IMR-90 (cell line): ENCODE measurements around the gene LGI1. TPM values are rescaled to one million over a fixed set of nuclear protein-coding genes. Genes with fewer than 3 reads are reported as not detected.

ENCODE experiments used
- ATAC-seq: fragments of 200-7000 bp; cut with Tn5 transposase; 2 replicates; pipeline ENCODE4 v1.9.1; 2020; ENCODE audit warnings: low read depth, mild to moderate bottlenecking, moderate library complexity
- BruUV-seq: library from RNA; stranded (reverse); fragments of 400-500 nt; replicated peaks from 2 replicates; lab custom pipeline; 2021; lab: Mats Ljungman, UMichigan
- CTCF ChIA-PET: fragments of 300-600 bp; formaldehyde crosslinking; extraction: SDS; loops from one replicate; lab custom pipeline; 2021; ENCODE audit warnings: antibody characterized with exemption; lab: Yijun Ruan, JAX
- POLR2A ChIA-PET: fragments of 300-600 bp; sonication (Branson Sonifier 250); formaldehyde crosslinking; loops from one replicate; lab custom pipeline; 2022; ENCODE audit warnings: antibody characterized with exemption; ENCODE audit not compliant: unreplicated experiment; lab: Charles Lee
- DNase-seq: peaks from one replicate; pipeline ENCODE4 v3.0.0; 2013
- H2AFZ ChIP-seq: replicated peaks from 2 replicates; pipeline ENCODE3; 2013; ENCODE audit warnings: low read length, mild to moderate bottlenecking; ENCODE audit not compliant: poor library complexity
- H2AK5ac ChIP-seq: 2 replicates; pipeline ENCODE4 v1.6.1; 2013; ENCODE audit warnings: low read depth, low read length, inconsistent platforms
- H2AK9ac ChIP-seq: replicated peaks from 2 replicates; pipeline ENCODE3; 2013; ENCODE audit warnings: mild to moderate bottlenecking, low read depth, low read length, moderate library complexity; ENCODE audit not compliant: poor library complexity
- H2BK120ac ChIP-seq: 2 replicates; pipeline ENCODE4 v1.6.1; 2013; ENCODE audit warnings: low read depth, low read length, inconsistent platforms
- H2BK15ac ChIP-seq: 3 replicates; pipeline ENCODE4 v1.6.1; 2013; ENCODE audit warnings: low read depth, low read length, inconsistent platforms
- H2BK20ac ChIP-seq: 2 replicates; pipeline ENCODE4 v1.6.1; 2013; ENCODE audit warnings: low read depth, mild to moderate bottlenecking, inconsistent platforms, low read length, moderate library complexity
- H2BK5ac ChIP-seq: 2 replicates; pipeline ENCODE4 v1.6.1; 2013; ENCODE audit warnings: mild to moderate bottlenecking, low read depth, low read length, inconsistent platforms; ENCODE audit not compliant: poor library complexity, severe bottlenecking
- H3K14ac ChIP-seq: replicated peaks from 2 replicates; pipeline ENCODE4 v1.6.1; 2013; ENCODE audit warnings: low read depth, low read length, inconsistent platforms
- H3K18ac ChIP-seq: 2 replicates; pipeline ENCODE4 v1.6.1; 2013; ENCODE audit warnings: low read depth, low read length, control low read depth
- H3K23ac ChIP-seq: 2 replicates; pipeline ENCODE4 v1.6.1; 2013; ENCODE audit warnings: low read depth, low read length, inconsistent platforms
- H3K27ac ChIP-seq: 2 replicates; pipeline ENCODE4 v1.5.1; 2013; ENCODE audit warnings: mild to moderate bottlenecking, control low read depth, low read length; ENCODE audit not compliant: insufficient read depth
- H3K27me3 ChIP-seq: 2 replicates; pipeline ENCODE4 v1.6.1; 2013; ENCODE audit warnings: low read length; ENCODE audit not compliant: control insufficient read depth, insufficient read depth
- H3K36me3 ChIP-seq: 2 replicates; pipeline ENCODE4 v1.6.1; 2013; ENCODE audit warnings: low read length, mixed read lengths; ENCODE audit not compliant: control insufficient read depth, insufficient read depth
- H3K4ac ChIP-seq: 2 replicates; pipeline ENCODE4 v1.6.1; 2013; ENCODE audit warnings: low read depth, low read length, inconsistent platforms
- H3K4me1 ChIP-seq: 2 replicates; pipeline ENCODE4 v1.6.1; 2013; ENCODE audit warnings: low read length, mixed read lengths; ENCODE audit not compliant: control insufficient read depth, insufficient read depth
- H3K4me2 ChIP-seq: 2 replicates; pipeline ENCODE4 v1.6.1; 2013; ENCODE audit warnings: low read depth, mild to moderate bottlenecking, control low read depth, low read length, moderate library complexity
- H3K4me3 ChIP-seq: 2 replicates; pipeline ENCODE4 v1.5.1; 2013; ENCODE audit warnings: low read depth, mild to moderate bottlenecking, control low read depth, low read length, moderate library complexity; ENCODE audit not compliant: insufficient read depth
- H3K56ac ChIP-seq: 2 replicates; pipeline ENCODE4 v1.6.1; 2013; ENCODE audit warnings: low read length, inconsistent platforms; ENCODE audit not compliant: insufficient read depth; ENCODE audit errors: extremely low read depth
- H3K79me1 ChIP-seq, 2 experiments: 2 replicates each; pipeline ENCODE4 v1.6.1; 2013; ENCODE audit warnings: low read length in 2 of 2, inconsistent platforms in 1 of 2, low read depth in 1 of 2
- H3K9ac ChIP-seq: 2 replicates; pipeline ENCODE4 v1.6.1; 2013; ENCODE audit warnings: low read depth, low read length, control low read depth
- H3K9me1 ChIP-seq: 2 replicates; pipeline ENCODE4 v1.6.1; 2013; ENCODE audit warnings: low read length, inconsistent platforms; ENCODE audit not compliant: insufficient read depth
- H3K9me3 ChIP-seq: 2 replicates; pipeline ENCODE4 v1.6.1; 2013; ENCODE audit warnings: low read length; ENCODE audit not compliant: control insufficient read depth, insufficient read depth
- H4K20me1 ChIP-seq: 2 replicates; pipeline ENCODE4 v1.6.1; 2013; ENCODE audit warnings: low read length, inconsistent platforms; ENCODE audit not compliant: insufficient read depth
- H4K5ac ChIP-seq: 2 replicates; pipeline ENCODE4 v1.6.1; 2013; ENCODE audit warnings: mild to moderate bottlenecking, low read depth, low read length, control low read depth
- H4K8ac ChIP-seq, 2 experiments: 2 replicates each; pipeline ENCODE4 v1.6.1; 2013; ENCODE audit warnings: low read depth in 2 of 2, low read length in 2 of 2, control low read depth in 1 of 2, inconsistent platforms in 1 of 2
- H4K91ac ChIP-seq: 2 replicates; pipeline ENCODE4 v1.6.1; 2013; ENCODE audit warnings: low read depth, low read length, inconsistent platforms; ENCODE audit not compliant: insufficient read depth
- RAD21 ChIP-seq: IDR thresholded peaks from 2 replicates; pipeline ENCODE4 v1.6.1; 2012; ENCODE audit warnings: low read length, improper control_type of control experiment
- WGBS, 2 experiments: methylation state at CpG; one replicate each; pipeline versions ENCODE4 v1.1.5 to v1.1.7; 2013; ENCODE audit warnings: missing lambda C conversion rate in 2 of 2; ENCODE audit not compliant: insufficient read length in 1 of 2; ENCODE audit errors: extremely low coverage in 2 of 2; 5-methylcytosine and 5-hydroxymethylcytosine counted together
- dilution Hi-C: fragments of 300-500 bp; cut with HindIII; formaldehyde crosslinking; loops from one replicate; pipeline ENCODE4 v1.14.3; 2018; ENCODE audit warnings: low sequenced_read_pairs; ENCODE audit not compliant: unreplicated experiment
- in situ Hi-C: fragments of 300-500 bp; cut with MboI; formaldehyde crosslinking; loops from 3 replicates; pipeline ENCODE4 v1.14.3; 2019; ENCODE audit warnings: low sequenced_read_pairs, inconsistent platforms, mixed read lengths
- intact Hi-C: fragments of 100-400 bp; cut with micrococcal nuclease; formaldehyde crosslinking; loops from 2 replicates; pipeline ENCODE4 v1.10.0; 2022
- polyA plus RNA-seq, 3 experiments: library from polyadenylated mRNA; depleted of rRNA; stranded (reverse); fragments of >200 nt; gene quantifications; 2 replicates each; pipeline ENCODE4 v1.2.3, GENCODE V29; 2012; ENCODE audit warnings: low replicate concordance in 1 of 3
- total RNA-seq: library from RNA; depleted of rRNA; stranded (reverse); fragments of >200 nt; gene quantifications from 2 replicates; pipeline ENCODE4 v1.2.3, GENCODE V29; 2012
- TF ChIP-seq, protein P1 (sequence below): conservative IDR thresholded peaks from 2 replicates; pipeline ENCODE4 v1.5.1; 2012; ENCODE audit warnings: mild to moderate bottlenecking, low read depth, low read length, improper control_type of control experiment
- TF ChIP-seq, protein P2 (sequence below): fragments of 150-350 bp; IDR thresholded peaks from 2 replicates; pipeline ENCODE4 v1.6.1; 2017; ENCODE audit warnings: mild to moderate bottlenecking, antibody characterized with exemption, low read length, low read depth

Gene LGI1
- total and polyA plus RNA-seq, 2 of the 4 experiments (the other 2 are of a cell fraction): not detected

DNA sequence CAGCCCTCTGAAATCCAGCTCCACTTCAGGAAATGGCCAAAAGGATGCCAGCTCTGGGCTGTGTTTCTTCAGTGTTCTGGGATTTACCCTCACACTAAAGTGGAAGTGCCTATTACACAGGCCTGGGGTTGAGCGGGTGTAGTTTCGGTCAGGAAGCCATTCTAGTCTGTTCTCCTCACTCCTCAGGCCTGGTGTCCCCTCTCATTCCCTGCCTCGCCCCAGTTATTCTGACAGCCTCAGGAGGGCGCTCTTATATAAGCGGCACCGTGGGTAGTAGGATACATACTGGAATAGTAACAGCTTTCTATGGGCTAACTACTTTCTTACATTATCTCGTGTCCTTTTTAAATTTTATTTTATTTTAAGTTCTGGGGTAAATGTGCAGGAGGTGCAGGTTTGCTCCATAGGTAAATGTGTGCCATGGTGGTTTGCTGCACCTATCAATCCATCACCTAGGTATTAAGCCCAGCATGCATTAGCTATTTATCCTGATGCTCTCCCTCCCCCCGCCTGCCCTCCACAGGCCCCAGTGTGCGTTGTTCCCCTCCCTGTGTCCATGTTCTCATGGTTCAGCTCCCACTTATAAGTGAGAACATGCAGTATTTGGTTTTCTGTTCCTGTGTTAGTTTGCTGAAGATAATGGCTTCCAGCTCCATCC, 12.2 kb upstream of the LGI1 start:
- Histone ChIP-seq H3K27me3 (peaks cover 5% of the 10 kb centered on the region), H3K4me2 (no peak overlapping the region), H2AK9ac (no peak overlapping the region), H3K4ac (no peak overlapping the region), H3K4me1 (peaks cover 2% of the 10 kb centered on the region; the same call in 1 of the 2 replicates), H3K14ac (no peak overlapping the region), H4K8ac (no peak overlapping the region), H3K9me3 (no peaks in the 10 kb centered on the region), H3K18ac (no peak overlapping the region), H3K4me3 (no peak overlapping the region), H3K27ac (no peak overlapping the region), H3K9ac (no peak overlapping the region), H3K79me1 (no peaks in the 10 kb centered on the region), H3K36me3 (no peaks in the 10 kb centered on the region), H2AFZ (peak overlapping the region; percentile 33), H3K9me1 (no peaks in the 10 kb centered on the region), H3K56ac (no peak overlapping the region), H2AK5ac (0 out of 2 replicates have a peak overlapping the region, but pooled peaks have one; percentile 17), H4K5ac (no peak overlapping the region), H4K20me1 (no peaks in the 10 kb centered on the region), H2BK15ac (no peak overlapping the region), H4K91ac (no peak overlapping the region), H3K23ac (no peak overlapping the region), H2BK120ac (no peak overlapping the region), H2BK5ac (no peak overlapping the region), H2BK20ac (no peak overlapping the region; the same call in 1 of the 2 replicates)
- in situ Hi-C loops (no loop called here), dilution Hi-C loops (no loop called here), intact Hi-C loops (loop anchor here (2.0 kb wide), 1 partner anchor 71 kb away; no protein-coding TSS in a partner anchor)
- DNase-seq (no peak), ATAC-seq (no peak)
- CTCF ChIA-PET: interaction anchor here (1.0 to 1.5 kb wide), 3 partner anchors 46 to 76 kb away, joined by 3 read pairs; no protein-coding TSS in a partner anchor
- peak; percentile 37; the same call in 1 of the 2 replicates for TF ChIP-seq RAD21
- TF ChIP-seq, protein P1, sequence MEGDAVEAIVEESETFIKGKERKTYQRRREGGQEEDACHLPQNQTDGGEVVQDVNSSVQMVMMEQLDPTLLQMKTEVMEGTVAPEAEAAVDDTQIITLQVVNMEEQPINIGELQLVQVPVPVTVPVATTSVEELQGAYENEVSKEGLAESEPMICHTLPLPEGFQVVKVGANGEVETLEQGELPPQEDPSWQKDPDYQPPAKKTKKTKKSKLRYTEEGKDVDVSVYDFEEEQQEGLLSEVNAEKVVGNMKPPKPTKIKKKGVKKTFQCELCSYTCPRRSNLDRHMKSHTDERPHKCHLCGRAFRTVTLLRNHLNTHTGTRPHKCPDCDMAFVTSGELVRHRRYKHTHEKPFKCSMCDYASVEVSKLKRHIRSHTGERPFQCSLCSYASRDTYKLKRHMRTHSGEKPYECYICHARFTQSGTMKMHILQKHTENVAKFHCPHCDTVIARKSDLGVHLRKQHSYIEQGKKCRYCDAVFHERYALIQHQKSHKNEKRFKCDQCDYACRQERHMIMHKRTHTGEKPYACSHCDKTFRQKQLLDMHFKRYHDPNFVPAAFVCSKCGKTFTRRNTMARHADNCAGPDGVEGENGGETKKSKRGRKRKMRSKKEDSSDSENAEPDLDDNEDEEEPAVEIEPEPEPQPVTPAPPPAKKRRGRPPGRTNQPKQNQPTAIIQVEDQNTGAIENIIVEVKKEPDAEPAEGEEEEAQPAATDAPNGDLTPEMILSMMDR: peak; percentile 35
- TF ChIP-seq, protein P2, sequence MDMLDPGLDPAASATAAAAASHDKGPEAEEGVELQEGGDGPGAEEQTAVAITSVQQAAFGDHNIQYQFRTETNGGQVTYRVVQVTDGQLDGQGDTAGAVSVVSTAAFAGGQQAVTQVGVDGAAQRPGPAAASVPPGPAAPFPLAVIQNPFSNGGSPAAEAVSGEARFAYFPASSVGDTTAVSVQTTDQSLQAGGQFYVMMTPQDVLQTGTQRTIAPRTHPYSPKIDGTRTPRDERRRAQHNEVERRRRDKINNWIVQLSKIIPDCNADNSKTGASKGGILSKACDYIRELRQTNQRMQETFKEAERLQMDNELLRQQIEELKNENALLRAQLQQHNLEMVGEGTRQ: no peak
- WGBS, 2 experiments: no CpG with 5 or more reads among the region's 9 CpGs
- POLR2A ChIA-PET: no interaction called here
- BruUV-seq: no TSS peak
